HEK293 (cell line): ENCODE measurements around the gene RFX4.

Experiments used
- BCL11A ChIP-seq: fragments of 450-650 bp; formaldehyde crosslinking; IDR thresholded peaks from 2 replicates; pipeline ENCODE4 v1.5.1; 2016; ENCODE audit warnings: low read depth, missing biosample characterization, missing genetic modification characterization
- ZEB2 ChIP-seq: fragments of 450-650 bp; formaldehyde crosslinking; IDR thresholded peaks from 2 replicates; pipeline ENCODE4 v1.5.1; 2016; ENCODE audit warnings: missing biosample characterization, missing genetic modification characterization
- ZNF510 ChIP-seq: fragments of 450-650 bp; formaldehyde crosslinking; IDR thresholded peaks from 2 replicates; pipeline ENCODE4 v1.5.1; 2018; ENCODE audit warnings: mild to moderate bottlenecking, missing genetic modification characterization, missing biosample characterization; ENCODE audit not compliant: insufficient replicate concordance
- ZNF530 ChIP-seq: fragments of 450-650 bp; formaldehyde crosslinking; IDR thresholded peaks from 2 replicates; pipeline ENCODE4 v1.5.1; 2016; ENCODE audit warnings: low read depth, missing biosample characterization, missing genetic modification characterization
- ZNF558 ChIP-seq: fragments of 450-650 bp; formaldehyde crosslinking; IDR thresholded peaks from 2 replicates; pipeline ENCODE4 v1.5.1; 2016; ENCODE audit warnings: missing biosample characterization, missing genetic modification characterization
- ZNF560 ChIP-seq: fragments of 450-650 bp; formaldehyde crosslinking; IDR thresholded peaks from 2 replicates; pipeline ENCODE4 v1.5.1; 2017; ENCODE audit warnings: missing biosample characterization, missing genetic modification characterization, borderline replicate concordance
- ZNF624 ChIP-seq: fragments of 450-650 bp; formaldehyde crosslinking; IDR thresholded peaks from 2 replicates; pipeline ENCODE4 v1.5.1; 2017; ENCODE audit warnings: missing biosample characterization, missing genetic modification characterization
- ZNF768 ChIP-seq: fragments of 450-650 bp; formaldehyde crosslinking; IDR thresholded peaks from 2 replicates; pipeline ENCODE4 v1.5.1; 2018; ENCODE audit warnings: missing biosample characterization, mild to moderate bottlenecking, missing genetic modification characterization
- ZSCAN16 ChIP-seq: fragments of 450-650 bp; formaldehyde crosslinking; IDR thresholded peaks from 2 replicates; pipeline ENCODE4 v1.5.1; 2016; ENCODE audit warnings: missing biosample characterization, missing genetic modification characterization
- TF ChIP-seq, protein P1 (sequence below): fragments of 450-650 bp; formaldehyde crosslinking; IDR thresholded peaks from 2 replicates; pipeline ENCODE4 v1.5.1; 2016; ENCODE audit warnings: missing biosample characterization, missing genetic modification characterization
- TF ChIP-seq, protein P2 (sequence below): fragments of 450-650 bp; formaldehyde crosslinking; IDR thresholded peaks from 2 replicates; pipeline ENCODE4 v1.5.1; 2016; ENCODE audit warnings: missing biosample characterization, missing genetic modification characterization, low read depth
- TF ChIP-seq, protein P3 (sequence below): fragments of 450-650 bp; formaldehyde crosslinking; IDR thresholded peaks from 2 replicates; pipeline ENCODE4 v1.5.1; 2016; ENCODE audit warnings: missing biosample characterization, missing genetic modification characterization, low read depth
- TF ChIP-seq, protein P4 (sequence below): fragments of 450-650 bp; IDR thresholded peaks from 2 replicates; pipeline ENCODE4 v1.5.1; 2018; ENCODE audit warnings: missing biosample characterization, missing genetic modification characterization

DNA sequence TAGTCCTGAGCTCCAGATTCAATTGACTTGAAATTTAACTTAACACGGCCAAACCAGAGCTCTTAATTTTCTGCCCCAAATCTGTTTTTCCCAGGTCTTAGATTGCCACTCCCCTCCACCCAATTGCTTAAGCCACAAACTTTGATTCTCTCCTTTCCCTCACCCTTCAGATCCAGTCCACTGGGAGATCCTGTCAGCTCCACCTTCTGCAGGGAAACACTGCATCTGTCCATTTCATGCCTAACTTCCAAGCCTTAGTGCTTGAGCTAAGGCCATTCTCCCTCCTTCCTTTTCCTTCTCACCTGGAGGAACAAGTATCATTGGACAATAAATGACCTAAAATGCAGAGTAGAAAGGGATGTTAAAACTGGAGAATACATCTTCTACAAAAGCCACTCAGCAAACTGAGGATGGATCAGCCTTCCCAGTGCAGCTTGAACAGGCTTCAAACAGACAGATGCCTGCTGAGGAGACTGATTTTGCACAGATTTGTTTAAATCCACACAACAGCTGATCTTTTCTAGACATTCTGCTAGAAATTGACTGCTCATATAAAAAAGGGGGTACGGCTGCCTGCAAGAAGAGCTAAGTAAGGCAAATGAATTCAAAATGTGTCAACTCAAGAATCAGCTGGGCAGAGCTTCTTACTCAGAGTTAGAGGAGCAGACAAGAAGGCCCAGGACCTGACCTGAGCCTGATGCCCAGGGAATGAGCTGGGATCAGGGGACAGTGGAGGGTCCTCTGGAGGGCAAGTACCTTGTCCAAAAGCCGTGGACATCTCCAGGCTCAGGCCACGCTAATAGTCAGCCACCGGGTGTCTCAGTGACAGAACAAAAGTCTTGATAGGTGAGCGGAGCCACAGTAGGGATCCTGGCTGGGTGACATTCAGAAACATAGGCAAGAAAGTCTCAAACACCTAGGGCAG, 110.4 kb downstream of the RFX4 start:
- TF ChIP-seq, protein P1, sequence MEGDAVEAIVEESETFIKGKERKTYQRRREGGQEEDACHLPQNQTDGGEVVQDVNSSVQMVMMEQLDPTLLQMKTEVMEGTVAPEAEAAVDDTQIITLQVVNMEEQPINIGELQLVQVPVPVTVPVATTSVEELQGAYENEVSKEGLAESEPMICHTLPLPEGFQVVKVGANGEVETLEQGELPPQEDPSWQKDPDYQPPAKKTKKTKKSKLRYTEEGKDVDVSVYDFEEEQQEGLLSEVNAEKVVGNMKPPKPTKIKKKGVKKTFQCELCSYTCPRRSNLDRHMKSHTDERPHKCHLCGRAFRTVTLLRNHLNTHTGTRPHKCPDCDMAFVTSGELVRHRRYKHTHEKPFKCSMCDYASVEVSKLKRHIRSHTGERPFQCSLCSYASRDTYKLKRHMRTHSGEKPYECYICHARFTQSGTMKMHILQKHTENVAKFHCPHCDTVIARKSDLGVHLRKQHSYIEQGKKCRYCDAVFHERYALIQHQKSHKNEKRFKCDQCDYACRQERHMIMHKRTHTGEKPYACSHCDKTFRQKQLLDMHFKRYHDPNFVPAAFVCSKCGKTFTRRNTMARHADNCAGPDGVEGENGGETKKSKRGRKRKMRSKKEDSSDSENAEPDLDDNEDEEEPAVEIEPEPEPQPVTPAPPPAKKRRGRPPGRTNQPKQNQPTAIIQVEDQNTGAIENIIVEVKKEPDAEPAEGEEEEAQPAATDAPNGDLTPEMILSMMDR (tag by site-specific recombination): no peak
- TF ChIP-seq ZNF530 (tag by site-specific recombination): no peak
- no peak for TF ChIP-seq ZSCAN16 (tag by site-specific recombination)
- TF ChIP-seq, protein P2, sequence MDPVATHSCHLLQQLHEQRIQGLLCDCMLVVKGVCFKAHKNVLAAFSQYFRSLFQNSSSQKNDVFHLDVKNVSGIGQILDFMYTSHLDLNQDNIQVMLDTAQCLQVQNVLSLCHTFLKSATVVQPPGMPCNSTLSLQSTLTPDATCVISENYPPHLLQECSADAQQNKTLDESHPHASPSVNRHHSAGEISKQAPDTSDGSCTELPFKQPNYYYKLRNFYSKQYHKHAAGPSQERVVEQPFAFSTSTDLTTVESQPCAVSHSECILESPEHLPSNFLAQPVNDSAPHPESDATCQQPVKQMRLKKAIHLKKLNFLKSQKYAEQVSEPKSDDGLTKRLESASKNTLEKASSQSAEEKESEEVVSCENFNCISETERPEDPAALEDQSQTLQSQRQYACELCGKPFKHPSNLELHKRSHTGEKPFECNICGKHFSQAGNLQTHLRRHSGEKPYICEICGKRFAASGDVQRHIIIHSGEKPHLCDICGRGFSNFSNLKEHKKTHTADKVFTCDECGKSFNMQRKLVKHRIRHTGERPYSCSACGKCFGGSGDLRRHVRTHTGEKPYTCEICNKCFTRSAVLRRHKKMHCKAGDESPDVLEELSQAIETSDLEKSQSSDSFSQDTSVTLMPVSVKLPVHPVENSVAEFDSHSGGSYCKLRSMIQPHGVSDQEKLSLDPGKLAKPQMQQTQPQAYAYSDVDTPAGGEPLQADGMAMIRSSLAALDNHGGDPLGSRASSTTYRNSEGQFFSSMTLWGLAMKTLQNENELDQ: no peak
- no peak for TF ChIP-seq ZNF558
- no peak for TF ChIP-seq ZNF624
- TF ChIP-seq, protein P3, sequence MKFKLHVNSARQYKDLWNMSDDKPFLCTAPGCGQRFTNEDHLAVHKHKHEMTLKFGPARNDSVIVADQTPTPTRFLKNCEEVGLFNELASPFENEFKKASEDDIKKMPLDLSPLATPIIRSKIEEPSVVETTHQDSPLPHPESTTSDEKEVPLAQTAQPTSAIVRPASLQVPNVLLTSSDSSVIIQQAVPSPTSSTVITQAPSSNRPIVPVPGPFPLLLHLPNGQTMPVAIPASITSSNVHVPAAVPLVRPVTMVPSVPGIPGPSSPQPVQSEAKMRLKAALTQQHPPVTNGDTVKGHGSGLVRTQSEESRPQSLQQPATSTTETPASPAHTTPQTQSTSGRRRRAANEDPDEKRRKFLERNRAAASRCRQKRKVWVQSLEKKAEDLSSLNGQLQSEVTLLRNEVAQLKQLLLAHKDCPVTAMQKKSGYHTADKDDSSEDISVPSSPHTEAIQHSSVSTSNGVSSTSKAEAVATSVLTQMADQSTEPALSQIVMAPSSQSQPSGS (tag by site-specific recombination): no peak
- TF ChIP-seq, protein P4, sequence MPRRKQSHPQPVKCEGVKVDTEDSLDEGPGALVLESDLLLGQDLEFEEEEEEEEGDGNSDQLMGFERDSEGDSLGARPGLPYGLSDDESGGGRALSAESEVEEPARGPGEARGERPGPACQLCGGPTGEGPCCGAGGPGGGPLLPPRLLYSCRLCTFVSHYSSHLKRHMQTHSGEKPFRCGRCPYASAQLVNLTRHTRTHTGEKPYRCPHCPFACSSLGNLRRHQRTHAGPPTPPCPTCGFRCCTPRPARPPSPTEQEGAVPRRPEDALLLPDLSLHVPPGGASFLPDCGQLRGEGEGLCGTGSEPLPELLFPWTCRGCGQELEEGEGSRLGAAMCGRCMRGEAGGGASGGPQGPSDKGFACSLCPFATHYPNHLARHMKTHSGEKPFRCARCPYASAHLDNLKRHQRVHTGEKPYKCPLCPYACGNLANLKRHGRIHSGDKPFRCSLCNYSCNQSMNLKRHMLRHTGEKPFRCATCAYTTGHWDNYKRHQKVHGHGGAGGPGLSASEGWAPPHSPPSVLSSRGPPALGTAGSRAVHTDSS (tag by site-specific recombination): no peak
- no peak for TF ChIP-seq ZEB2
- no peak for TF ChIP-seq BCL11A (tag by site-specific recombination)
- no peak for TF ChIP-seq ZNF768 (tag by site-specific recombination)
- no peak for TF ChIP-seq ZNF560 (tag by site-specific recombination)
- no peak for TF ChIP-seq ZNF510 (tag by site-specific recombination)
